ENCODE results near the gene SCRN2. TPM values are rescaled to one million over a fixed set of nuclear protein-coding genes. Genes with fewer than 3 reads are reported as not detected.
A peak's percentile ranks its signal among the peaks of the same experiment; 100 is the strongest.

SCRN2 gene
- polyA plus RNA-seq, 3 donors, result 56.2 to 92.0 (median 76.7) TPM

DNA sequence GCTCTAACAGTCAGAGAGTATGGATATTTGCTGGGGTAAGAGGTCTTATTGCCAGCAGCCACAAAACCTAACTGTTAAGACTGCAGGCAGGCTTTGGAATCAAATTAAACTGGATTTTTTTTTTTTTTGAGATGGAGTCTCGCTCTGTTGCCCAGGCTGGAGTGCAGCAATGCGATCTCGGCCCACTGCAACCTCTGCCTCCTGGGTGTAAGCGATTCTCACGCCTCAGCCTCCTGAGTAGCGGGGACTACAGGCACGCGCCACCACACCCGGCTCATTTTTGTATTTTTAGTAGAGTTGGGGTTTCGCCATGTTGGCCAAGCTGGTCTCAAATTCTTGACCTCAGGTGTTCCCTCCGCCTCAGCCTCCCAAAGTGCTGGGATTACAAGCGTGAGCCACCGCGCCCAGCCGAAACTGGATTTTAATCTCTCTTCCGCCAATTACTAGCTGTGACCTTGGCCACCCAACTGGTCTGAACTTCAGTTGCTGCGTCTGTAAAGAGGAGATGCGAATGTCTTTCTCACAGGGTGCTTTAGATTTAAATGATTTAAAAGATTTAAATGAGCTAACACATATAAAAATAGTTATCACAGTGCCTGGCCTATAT is 10.6 kb downstream of the SCRN2 start:
- DNase-seq, result no peak

DNA sequence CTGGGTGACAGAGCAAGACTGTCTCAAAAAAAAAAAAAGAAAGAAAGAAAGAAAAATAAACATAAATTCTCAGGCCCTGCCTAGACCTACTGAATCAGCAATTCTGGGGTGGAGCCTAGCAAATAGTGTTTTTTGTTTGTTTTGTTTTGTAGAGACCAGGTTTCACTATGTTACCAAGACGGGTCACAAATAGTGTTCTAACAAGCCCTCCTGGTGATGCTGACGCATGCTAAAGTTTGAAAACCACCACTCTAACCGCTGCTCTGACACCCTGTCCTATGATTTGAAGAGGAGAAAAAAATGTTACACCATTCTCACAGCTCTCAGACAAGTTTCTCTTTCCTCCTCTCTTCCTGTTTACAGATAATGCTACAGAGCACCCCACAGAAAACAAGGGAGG is 11.2 kb downstream of the SCRN2 start:
- DNase-seq, result no peak

DNA sequence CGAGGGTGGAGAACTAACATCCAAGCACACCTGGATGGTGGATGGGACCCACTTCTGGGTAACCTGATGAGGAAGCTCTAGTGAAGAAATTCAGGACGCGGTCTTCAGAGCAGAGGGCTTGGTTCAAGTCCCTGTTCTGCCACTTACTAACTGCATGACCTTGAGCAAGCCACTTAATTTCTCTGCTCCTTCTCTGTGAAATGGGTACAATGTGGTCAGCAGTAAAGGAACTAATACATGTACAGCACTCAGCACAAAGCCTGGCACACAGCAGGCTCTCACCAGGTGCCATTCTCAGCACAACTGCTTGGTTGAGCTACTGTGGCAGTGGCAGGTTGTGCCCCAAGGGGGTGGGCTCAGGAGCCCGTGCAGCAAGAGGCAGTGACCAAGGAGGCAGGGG is 17.6 kb downstream of the SCRN2 start:
- DNase-seq, result no peak

DNA sequence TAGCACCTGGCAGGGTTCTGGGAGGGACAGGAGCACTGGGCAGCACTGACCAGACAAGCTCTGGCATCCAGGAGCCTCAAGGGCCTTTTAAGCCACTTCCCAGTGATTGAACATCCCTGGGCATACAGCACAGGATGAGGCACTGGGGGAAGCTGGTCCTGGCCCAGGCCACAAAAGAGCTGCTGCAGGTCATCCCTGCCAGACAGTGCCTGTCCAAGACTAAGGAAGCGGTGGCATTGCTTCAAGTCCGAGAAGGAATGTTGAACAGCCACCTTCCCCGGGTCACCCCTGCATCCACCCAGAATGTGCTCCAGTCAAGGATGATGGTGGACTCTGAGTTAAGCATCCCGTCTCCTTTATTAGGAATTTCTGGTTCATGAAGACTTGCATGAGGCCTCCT is 18.3 kb downstream of the SCRN2 start:
- no peak for DNase-seq

DNA sequence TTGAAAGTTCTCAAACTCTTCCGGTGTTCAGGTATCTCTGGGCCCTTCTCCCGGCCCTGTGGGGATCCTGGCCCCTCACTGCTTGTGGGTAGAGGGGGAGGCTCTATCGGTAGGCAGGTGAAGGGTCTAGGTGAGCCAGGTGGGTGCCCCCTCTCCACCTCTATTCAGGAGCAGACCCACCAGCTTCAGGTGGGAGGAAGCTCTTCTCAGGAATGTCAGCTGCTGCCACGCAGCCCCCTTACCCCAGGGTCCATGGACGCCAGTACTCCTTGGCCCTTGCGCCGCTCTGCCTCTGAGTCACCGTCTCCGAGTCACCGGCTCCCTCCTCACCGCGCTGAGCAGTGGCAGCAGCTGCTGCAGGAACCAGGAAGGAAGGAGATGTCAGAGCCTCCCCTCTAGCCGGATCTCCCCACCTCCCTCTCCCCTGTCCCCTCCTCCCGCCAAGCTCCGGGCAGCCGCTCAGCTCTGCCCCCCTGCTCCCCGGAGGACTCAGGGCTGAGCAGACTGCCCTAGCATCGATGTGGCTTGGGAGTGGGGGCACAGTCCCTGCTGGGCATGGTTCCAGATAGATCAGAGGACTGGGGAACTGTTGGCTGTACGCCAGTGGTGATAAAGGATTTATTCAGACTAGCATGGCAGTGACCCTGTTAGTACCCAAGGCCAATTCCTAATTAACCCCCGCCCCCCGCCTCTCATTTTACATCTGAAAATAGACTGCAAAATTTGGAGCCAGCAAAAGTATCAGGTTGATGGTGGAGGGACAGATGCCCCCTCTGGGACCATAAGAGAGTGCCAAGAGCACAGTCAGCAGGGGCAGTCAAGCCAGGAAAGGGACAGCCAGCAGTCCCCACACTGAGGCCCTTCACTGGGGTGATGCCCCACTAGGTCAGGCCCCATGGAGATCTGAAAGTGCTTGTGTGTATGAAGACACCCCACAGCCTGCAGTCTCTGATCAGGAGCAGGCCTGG is 19.4 kb downstream of the SCRN2 start, which contains the start of gene OSBPL7:
OSBPL7 (minus strand) TSS at position 371 of the 968 bp plus-strand sequence. CDS start 1,516 bp downstream, outside the sequence.
- peak; percentile 80 for DNase-seq

DNA sequence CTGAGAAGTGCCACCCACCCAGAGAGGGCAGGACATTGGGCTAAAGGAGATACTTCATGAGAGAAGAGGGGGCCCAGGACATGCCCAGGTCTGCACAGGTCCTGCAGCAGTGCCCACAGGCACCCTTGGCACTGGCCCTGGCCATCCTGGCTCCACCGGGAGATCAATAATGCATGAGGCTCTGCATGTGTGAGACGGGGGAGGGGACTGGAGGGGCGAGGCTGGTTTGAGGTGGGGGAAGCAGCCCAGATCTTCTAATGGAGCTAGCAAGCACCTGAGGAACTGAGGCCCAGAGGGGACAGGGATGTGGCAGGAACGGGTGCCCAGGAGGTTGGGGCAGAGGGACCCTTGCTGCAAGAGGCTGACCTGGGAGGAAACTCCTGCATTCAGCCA is 20.0 kb downstream of the SCRN2 start:
- no peak for DNase-seq

DNA sequence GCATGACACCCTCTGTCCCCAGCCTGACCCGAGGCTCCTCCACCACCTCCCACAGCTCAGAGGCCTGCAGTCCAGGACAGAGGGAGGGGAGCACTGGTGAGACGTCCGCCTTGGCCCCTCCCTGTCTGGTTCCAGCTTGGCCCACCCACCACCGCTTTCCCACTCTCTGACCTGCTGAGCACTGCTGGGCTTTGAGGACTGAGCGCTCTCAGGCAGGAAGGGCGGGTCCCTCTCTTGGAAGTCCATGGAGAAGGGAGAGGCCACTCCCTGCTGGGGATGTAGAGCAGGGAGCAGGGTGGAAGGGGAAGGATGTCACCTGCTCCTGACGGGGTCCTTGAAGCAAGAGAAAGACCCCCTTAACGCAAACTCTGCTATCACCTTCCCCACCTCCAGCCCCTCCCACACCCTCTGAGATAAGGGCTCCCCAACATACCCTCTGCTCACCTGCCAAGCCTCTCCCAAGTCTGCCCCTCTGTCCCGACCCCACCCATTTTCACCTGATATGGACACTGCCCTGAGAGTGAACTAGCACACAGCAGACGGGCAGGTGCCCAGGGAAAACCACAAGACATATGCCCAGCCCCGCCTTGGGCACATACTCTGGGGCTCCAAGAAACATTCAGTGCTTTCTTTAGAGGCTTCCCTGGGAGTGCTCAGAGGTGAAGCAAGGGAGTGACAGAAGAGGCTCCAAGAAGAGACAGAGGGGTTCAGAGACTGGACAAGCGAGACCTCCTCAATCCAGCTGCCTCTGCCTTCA is 20.9 kb downstream of the SCRN2 start:
- no peak for DNase-seq

DNA sequence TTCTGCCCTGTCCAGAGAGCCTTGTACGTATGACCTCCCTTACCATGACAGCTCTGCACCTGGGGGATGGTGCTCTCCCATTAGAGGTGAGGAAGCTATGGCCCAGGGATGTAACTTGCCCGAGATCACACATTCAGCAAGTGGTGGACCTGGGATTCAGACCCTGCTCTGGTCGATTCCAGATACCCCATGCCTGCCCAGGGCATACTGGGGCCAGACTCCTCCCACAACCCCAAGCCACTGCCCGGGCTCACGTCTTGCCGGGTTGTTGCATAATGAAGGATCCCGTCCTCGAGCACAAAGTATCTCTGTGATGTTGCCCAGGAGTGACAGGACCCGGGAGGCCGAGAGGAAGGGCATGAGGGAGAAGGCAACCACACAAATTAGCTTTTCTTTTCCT is 21.6 kb downstream of the SCRN2 start:
- DNase-seq, result no peak

DNA sequence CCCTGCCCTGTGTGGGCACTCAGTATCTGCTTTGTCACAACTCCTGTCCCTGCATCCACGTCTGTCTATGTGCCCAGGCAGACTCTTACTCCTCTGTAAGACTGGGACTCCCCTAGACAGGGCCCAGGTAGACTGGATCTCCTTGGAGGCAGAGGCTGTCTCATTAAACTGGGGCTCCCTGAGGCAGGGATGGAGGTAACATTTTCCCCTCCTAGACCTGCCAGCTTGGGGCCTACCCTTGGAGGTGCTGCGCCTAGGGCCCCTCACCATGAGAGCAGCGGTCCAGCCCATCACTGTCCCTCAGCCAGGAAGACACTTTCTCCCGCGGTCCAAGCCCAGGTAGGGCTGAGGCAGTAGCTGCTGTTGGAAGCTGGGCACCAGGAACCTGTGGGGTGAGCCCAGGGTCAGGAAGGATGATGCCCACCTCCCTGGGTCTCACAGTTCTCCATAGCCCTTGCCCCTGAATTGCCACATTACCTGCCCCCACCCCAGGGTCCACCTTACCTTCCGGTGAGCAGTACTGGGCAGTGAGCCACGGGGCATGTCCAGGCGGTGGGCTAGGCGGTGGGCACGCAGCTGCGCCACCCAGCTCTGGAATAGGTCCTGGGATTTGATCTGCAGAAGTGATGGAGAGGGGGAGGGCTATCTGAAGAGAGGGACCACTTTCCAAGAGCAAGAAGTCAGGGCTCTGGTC is 22.9 kb downstream of the SCRN2 start:
- no peak for DNase-seq

DNA sequence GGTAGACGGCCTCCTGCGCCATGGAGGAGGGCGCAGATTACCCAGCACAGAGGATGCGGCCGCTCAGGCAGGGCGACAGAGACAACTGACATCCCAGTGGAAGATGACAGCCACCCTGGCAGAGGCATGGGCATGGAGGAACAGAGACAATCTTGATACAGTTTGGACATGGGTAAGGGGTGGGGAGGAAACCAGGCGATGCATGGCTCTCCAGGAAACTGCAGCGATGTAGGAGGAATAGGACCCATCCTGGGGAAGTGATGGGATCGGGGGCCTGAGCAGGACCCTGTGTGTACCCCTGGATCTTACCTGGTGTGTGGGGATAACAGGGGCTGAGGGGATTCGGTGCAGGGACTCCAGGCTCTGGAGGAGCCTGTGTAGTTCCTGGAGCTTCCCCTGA is 24.1 kb downstream of the SCRN2 start:
- DNase-seq, result no peak

DNA sequence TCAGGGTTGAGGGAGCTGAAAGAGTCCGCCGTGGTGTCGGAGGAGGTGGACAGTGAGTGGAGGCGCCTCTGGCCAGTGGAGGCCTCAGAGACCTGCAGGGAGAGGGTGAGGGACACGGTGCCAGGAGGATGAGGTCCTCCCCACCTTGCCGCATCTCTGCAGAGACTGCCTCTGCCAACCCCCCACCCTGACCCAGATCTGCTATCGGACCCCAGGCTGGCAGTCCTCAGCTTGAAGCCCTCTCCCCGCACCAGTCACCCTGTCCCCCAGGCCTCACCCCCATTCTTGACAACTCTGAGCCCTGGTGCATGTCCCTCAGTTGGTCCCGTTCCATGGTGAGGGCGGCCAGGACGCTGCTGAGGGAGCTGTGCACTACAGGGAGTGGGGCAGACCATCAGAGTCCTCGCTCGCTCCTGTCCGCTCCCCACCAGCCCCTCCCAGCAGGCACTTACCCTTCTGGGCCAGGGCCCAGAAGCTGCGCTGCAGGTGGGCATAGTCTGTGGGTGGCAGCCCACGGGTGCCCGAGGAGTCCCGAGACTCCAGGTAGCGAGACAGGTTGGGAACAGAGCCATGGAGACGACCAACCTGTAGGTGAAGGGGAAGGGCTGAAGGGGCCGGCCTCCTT is 24.9 kb downstream of the SCRN2 start:
- DNase-seq, result no peak

DNA sequence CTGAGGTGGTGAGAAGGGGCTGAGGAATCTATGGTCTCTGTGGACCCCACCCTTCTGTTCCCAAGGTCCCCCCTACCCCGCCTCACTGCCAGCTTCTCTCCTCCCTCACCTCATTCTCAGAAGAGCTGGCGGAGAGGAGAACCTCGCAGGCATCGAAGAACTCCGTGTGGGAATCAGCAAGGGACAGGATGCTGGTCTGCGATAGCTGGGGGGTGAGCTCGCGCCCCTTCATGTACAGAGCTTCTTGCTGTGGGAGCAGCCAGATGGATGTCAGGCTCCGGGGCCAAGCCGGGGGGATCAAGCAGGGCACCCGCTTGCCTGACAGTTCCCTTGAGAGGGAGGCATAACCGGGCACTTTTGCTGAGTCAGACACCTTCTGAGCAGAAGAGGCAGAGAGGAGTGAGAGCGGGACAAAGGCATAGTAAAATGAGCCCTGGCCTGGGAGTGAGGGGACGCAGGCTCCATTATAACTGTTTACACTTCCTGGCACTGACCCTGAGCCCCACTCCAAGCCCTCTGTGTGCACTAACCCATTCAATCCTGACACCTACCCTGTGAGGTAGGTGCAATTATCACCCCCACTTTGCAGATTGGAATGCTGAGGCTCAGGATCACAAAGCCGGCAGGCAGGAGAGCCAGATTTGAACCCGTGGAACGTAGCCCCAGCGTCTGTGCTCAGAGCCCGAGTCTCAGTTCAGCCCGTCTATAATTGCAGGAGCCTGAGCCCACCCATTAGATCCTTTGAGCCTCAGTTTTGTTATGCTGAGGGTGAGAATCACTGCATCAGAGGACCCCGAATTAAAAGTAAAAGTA is 25.8 kb downstream of the SCRN2 start:
- no peak for DNase-seq

DNA sequence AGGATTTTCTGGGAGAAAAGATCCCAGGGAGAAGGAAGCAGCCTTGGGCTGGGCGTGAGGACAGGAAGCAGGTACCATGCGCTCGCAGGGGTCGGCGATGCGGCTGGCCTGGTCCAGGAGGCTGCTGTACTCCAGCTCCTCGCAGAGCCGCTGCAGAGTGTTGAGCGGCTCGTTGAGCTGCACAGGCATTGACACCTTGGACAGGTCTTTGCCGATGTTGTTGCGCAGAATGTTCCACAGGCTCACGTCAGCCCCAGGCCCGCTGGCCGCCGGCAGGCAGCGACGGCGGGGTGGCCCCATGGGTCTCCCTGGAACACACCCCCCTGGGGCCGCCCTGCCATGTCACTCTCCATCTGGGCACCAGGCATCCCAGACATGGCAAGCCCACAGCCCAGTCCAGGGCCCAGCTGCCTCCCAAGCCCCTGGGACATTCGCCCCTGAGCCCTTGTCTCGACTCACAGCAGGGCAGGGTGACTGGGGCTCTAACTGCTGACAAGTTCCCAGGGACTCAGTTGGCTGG is 27.5 kb downstream of the SCRN2 start:
- DNase-seq, result no peak

DNA sequence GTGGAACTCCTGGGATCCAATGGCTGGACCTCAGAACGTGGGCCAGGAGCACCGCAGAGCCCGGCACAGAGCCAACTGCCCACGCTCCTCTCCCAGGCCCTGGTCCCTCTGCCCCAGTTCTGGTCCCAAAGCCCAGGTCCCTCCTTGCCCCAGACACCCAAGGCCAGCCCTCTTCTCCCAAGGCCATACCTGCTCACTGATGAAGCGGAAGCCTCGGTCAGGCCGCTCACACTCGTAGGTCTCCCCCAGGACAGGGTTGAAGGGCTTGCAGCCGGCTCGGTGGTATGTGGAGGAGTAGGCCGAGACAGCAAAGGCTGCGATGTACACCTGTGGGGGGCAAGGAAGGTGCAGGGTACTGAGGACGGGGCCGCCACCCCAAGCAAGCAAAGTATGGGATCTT is 28.0 kb downstream of the SCRN2 start:
- DNase-seq, result no peak

DNA sequence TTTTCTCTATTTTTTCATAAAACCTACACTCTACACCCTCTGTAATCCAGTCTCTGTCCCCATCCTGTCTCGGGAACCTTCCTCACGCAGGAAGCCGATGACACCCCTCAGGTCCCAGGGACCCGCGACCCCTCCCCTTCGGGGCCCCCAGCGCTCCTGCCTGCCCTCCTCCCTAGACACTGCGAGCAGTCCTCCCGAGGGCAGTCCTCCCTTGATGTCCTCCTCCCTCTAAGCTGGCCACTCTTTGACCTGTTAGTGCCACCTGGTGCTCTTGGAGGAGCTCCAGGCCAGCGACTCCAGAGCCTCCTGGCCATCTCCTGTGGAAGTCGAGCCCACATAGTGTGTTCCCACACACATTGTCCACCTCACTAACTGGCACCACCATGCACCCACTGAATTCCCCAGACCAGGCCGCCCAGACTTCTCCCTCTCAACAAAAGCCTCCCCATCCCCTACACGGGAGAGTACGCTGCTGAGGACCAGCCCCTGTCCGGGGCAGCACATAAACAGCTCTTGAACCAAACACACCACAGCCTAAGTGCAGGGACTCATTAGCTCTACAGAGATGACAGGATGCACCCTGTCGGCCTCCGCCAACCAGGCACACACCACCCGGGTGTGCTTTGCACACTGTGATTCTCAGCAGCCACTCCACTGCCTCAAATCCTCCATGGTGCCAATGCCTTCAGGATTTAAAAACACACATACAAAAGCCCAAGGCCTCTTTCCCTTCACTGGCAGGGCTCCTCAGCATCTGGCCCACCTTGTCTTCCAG is 28.7 kb downstream of the SCRN2 start:
- DNase-seq, result no peak

DNA sequence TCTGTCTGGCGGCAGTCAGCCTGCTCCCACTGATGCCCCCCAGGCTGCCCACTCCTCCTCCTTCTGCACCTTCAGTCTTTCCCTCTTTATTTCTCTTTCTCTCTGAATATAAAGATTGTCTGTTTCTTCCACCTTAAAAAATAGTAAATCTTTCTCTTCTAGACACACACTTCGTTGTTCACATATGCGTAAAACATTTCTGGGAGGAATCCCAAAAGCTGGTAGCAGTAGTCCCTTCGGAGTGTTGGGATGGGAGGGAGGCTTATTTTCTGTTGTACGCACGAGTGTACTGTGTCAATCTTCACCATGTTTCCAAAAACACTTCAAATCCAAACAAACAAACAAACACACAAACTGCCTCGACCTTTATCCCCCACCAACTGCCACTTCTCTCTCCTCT is 29.4 kb downstream of the SCRN2 start:
- DNase-seq, result no peak

DNA sequence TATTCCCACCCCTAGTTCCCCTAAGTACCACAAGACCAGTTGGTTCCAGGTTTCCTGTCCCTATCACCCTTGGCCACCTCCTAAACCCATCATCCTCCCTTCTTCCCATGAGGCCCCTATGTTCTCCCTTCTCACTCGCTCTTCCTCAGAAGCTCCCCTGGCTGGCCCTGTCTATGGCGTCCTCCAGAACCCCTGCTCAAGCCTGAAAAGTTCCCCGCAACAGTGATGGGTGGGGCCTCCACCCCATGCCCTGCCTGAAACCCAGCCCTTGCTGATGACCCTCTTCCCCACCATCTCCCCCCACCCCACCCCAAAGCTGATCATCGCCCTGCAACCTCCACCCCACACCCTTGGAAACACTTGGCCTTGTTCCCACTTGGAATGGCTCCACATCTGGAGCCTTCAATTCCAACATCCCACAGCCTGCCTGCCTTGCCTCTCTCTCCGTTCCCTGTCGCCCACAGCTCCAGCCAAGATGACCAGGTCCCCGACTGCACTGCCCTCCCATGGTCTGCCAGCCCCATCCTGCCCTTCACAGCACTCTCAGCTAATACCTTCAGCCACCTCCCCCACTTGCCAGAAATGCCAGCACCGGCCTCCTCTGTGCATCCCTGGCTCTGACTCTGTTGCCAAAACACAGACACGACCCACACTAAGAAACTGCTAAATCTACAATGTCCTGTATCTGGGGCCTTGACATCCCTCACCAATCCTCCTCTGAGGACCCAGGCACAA is 30.0 kb downstream of the SCRN2 start:
- DNase-seq, result no peak

DNA sequence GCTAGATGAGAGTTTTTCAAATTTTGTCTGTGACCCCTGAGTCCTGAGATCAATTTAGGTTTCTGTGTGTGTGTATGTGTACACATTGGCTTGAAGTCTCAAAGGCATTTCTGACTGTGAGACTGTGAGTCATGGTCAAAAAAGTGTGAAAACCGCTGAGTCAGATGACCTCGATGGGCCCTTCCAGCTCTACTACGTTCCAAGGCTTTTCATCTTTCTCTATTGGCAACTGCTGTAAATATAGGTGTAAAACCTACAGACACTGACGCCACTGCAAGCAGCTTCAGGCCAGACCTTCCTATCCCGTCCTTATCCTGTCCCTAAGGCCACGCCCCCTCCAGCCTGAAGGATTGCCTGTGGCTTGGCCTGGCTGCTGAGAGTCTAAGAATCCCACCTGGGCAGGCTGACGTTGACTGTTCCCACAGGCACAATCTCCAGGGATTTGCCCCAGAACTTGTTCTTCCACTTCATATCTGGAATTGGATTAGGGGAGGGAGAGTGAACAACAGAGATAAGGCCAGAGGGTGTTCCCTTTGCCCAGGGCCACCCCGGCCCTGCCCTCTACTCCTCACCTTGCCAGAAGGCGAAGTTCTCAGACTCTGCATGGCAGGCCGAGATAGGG is 30.8 kb downstream of the SCRN2 start:
- no peak for DNase-seq
